Spleen (tissue), 7 donors: ENCODE measurements around the gene CDK13.

Experiments used
- POLR2A ChIP-seq, 3 donors: fragments of 450-650 bp; IDR thresholded peaks; one replicate each; pipeline ENCODE4 v1.5.1; 2017; ENCODE audit warnings: antibody characterized with exemption in 3 of 3, mild to moderate bottlenecking in 1 of 3
- POLR2AphosphoS5 ChIP-seq, 3 donors: sonication (generic); formaldehyde crosslinking; IDR thresholded peaks; one replicate each; pipeline ENCODE4 v1.5.1; 2017; ENCODE audit warnings: antibody characterized with exemption in 3 of 3
- TF ChIP-seq, protein P1 (sequence below), 11 experiments: fragments of 200-600 bp in 7 of 11; fragments of 450-650 bp in 4 of 11; sonication (generic) in 4 of 11; IDR thresholded peaks in 8 of 11; conservative IDR thresholded peaks in 3 of 11; 1 replicate in 7 of 11; 2 replicates in 4 of 11; pipeline versions ENCODE4 v1.4.0 to v1.8.0; 2016 to 2021; ENCODE audit warnings: antibody characterized with exemption in 11 of 11, inconsistent platforms in 4 of 11, mild to moderate bottlenecking in 1 of 11
- donor health status: DM: no; HTN: no; CAD: no; lungs with moderate emphysema.
- donor health status: DM: no; HTN: no; CAD: no.
- donor health status: DM: no; HTN: no; CAD: no.

- TF ChIP-seq, protein P1, sequence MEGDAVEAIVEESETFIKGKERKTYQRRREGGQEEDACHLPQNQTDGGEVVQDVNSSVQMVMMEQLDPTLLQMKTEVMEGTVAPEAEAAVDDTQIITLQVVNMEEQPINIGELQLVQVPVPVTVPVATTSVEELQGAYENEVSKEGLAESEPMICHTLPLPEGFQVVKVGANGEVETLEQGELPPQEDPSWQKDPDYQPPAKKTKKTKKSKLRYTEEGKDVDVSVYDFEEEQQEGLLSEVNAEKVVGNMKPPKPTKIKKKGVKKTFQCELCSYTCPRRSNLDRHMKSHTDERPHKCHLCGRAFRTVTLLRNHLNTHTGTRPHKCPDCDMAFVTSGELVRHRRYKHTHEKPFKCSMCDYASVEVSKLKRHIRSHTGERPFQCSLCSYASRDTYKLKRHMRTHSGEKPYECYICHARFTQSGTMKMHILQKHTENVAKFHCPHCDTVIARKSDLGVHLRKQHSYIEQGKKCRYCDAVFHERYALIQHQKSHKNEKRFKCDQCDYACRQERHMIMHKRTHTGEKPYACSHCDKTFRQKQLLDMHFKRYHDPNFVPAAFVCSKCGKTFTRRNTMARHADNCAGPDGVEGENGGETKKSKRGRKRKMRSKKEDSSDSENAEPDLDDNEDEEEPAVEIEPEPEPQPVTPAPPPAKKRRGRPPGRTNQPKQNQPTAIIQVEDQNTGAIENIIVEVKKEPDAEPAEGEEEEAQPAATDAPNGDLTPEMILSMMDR (IDR thresholded peaks at IDR 0.05 in 8 of 11, conservative IDR thresholded peaks at IDR 0.05 in 3 of 11): no peak
- TF ChIP-seq POLR2AphosphoS5 (IDR thresholded peaks at IDR 0.05): no peak
- TF ChIP-seq POLR2A (IDR thresholded peaks at IDR 0.05): no peak
These were observed 145.2 kb downstream of the CDK13 start for GRCh38 chr7:40095230-40095629.
